Endothelial cell of umbilical vein (primary cell): Measurements from ENCODE around the gene MRPL17.

ENCODE experiments used
- EZH2 ChIP-seq: IDR thresholded peaks from 2 replicates; pipeline ENCODE4 v1.6.1; 2012; ENCODE audit warnings: borderline replicate concordance, low read depth, mild to moderate bottlenecking, moderate library complexity, low read length, inconsistent platforms; ENCODE audit not compliant: severe bottlenecking
- JUN ChIP-seq: IDR thresholded peaks from 2 replicates; pipeline ENCODE4 v1.6.1; 2011; ENCODE audit warnings: borderline replicate concordance, low read depth; ENCODE audit not compliant: insufficient read length, insufficient read depth
- POLR2A ChIP-seq: IDR thresholded peaks from 2 replicates; pipeline ENCODE4 v1.6.1; 2012; ENCODE audit warnings: low read depth, mild to moderate bottlenecking, control low read depth, low read length
- POLR2AphosphoS5 ChIP-seq: IDR thresholded peaks from 2 replicates; pipeline ENCODE4 v1.6.1; 2012; ENCODE audit warnings: low read depth, mild to moderate bottlenecking, control low read depth, low read length, moderate library complexity; ENCODE audit not compliant: insufficient read depth
- TF ChIP-seq, protein P1 (sequence below), 2 donors: IDR thresholded peaks; 1 replicate in 1 of 2; 2 replicates in 1 of 2; pipeline ENCODE4 v1.5.1; 2011; ENCODE audit warnings: low read length in 2 of 2, mild to moderate bottlenecking in 2 of 2, moderate library complexity in 2 of 2, control low read depth in 1 of 2, inconsistent platforms in 1 of 2, low read depth in 1 of 2; ENCODE audit not compliant: insufficient read depth in 1 of 2; ENCODE audit errors: extremely low read depth in 1 of 2

DNA sequence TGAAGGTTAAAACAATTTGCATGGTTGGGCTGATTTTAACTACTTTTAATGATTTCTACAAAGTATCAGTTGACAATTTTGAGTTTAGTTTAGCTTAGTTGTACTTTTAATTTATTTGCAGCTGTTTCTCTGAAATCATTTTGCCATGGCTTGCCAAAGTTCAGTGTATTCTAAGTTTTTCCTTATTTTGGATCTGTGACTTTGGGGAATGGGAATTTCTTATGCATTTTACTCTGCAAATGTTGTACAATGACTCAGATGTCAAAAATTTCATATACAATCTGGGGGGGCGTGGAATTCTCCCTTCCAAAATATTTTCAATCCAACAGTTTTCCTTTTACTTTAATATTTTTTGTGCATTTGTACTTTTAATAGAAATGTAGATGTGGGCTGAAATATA is 18.6 kb downstream of the MRPL17 start:
- no peak for TF ChIP-seq POLR2A
- TF ChIP-seq, protein P1, sequence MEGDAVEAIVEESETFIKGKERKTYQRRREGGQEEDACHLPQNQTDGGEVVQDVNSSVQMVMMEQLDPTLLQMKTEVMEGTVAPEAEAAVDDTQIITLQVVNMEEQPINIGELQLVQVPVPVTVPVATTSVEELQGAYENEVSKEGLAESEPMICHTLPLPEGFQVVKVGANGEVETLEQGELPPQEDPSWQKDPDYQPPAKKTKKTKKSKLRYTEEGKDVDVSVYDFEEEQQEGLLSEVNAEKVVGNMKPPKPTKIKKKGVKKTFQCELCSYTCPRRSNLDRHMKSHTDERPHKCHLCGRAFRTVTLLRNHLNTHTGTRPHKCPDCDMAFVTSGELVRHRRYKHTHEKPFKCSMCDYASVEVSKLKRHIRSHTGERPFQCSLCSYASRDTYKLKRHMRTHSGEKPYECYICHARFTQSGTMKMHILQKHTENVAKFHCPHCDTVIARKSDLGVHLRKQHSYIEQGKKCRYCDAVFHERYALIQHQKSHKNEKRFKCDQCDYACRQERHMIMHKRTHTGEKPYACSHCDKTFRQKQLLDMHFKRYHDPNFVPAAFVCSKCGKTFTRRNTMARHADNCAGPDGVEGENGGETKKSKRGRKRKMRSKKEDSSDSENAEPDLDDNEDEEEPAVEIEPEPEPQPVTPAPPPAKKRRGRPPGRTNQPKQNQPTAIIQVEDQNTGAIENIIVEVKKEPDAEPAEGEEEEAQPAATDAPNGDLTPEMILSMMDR (IDR thresholded peaks at IDR 0.05; ENCODE audit: extremely low read depth in 1 of 2, insufficient read depth in 1 of 2, low read depth in 1 of 2, low read length in 2 of 2) = no peak
- no peak for TF ChIP-seq JUN
- TF ChIP-seq EZH2 = no peak
- no peak for TF ChIP-seq POLR2AphosphoS5
